A549 treated with ZK216348 at 1 μM for 4 hours (cell line): ENCODE measurements around the gene TLK1. TPM values are rescaled to one million over a fixed set of nuclear protein-coding genes. Genes with fewer than 3 reads are reported as not detected.

Source experiments
- total RNA-seq: library from RNA; stranded (reverse); fragments of 200-300 nt; extraction: Qiagen RNA extraction; gene quantifications from 5 replicates; pipeline ENCODE4 v1.2.3, GENCODE V29; 2022; ENCODE audit warnings: low read depth

The TLK1 gene
- total RNA-seq = 23.9 to 28.5 TPM (median 26.7 TPM) in 5 replicates

DNA sequence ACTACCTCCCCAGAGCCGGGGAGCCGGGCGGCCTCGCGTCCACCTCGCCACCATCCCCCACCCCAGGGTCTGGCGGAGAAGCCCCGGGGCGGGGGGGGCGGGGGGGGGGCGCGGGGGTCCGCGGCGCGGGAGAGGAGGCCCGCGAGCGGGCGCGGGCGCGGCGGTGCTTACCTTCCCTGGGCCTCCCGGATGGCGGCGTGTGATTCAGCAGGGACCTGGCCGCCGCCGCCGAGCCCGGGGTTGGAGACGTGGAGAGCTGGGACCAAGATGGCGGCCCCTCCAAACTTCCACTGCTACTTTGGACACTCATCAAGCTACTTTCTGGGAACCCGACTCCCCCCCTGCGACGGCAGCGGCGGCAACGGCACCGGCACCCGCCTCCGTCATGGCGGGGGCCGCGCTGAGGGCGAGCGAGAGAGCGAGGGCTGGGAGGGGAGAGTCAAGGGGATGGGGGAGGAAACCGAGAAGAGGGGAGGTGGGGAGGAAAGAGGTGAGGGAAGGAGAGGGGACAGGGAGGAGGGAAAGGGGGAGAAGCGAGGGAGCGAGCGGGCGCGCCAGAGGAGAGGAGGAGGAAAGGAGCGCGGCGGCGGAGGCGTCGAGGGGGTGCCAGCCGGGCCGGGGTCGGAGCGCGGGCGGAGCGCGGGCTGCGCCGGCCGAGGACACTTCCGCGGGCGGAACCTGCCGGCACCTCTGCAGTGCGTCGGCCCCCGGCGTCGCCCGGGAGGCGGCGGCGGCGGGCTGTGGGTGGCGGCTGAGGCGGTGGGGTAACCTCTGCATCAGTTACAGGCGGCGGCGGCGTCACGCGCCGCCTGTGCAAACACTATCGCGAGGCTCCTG is at the start of gene TLK1:
Gene TLK1, minus strand, starts transcription at position 775 of the 837 bp plus-strand sequence. Its CDS starts 465 bp downstream, at position 310.

Other genes with a start within 250 kb of the TLK1 start
- 86.8 to 107 TPM (median 93.7 TPM) in 5 replicates for gene GORASP2, start 231.6 kb downstream of the TLK1 start, total RNA-seq